ENCODE data around the gene UTS2R.
A peak's percentile ranks its signal among the peaks of the same experiment; 100 is the strongest.

UTS2R gene

DNA sequence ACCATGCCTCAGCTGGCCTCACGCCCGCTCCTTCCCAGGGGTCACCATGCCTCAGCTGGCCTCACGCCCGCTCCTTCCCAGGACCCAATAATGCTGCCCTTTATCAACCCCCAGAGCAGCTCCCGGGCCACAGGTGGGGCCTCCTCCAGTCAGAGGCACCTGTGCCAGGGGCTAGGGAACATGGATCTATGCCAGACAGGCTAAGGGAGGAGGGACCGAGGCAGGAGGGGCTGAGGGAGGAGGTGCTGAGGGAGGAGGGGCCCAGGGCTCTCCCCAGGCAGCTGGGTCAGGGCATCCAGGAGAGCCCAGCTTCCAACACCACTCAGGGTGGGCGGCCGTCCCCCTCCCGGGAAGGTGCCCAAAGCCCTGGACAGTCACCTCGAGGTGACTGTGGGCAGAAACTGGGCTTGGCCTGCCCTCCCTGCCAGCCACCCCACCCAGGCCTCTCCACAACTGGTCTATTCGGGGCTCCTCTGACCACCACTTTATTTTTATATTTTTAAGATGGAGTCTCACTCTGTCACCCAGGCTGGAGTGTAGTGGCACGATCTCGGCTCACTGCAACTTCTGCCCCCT lies 19.4 kb downstream of the UTS2R start:
- DNase-seq = no peak

DNA sequence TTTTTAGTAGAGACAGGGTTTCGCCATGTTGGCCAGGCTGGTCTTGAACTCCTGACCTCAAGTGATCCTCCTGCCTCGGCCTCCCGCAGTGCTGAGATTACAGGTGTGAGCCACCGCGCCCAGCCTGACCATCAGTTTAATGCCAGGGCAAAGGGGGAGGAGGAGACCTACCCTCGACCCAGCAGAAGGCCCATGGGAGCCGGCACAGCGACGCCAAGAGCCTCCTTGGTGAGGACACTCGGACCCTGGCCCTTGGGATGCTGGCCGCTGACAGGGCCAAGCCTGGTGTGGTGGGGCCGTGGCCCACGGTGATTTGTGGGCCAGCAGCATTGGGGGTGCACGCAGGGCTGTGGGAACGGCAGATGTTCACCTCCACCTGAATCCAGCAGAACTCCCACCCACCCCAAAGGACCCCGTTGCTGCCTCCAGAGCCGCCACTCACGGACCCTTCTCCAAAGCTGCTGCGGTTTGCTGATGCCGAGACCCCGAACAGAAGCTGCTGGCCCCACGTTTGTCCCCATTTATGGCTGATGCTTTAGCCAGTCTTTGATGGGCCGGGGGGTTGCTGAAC lies 20.0 kb downstream of the UTS2R start:
- no peak for DNase-seq

DNA sequence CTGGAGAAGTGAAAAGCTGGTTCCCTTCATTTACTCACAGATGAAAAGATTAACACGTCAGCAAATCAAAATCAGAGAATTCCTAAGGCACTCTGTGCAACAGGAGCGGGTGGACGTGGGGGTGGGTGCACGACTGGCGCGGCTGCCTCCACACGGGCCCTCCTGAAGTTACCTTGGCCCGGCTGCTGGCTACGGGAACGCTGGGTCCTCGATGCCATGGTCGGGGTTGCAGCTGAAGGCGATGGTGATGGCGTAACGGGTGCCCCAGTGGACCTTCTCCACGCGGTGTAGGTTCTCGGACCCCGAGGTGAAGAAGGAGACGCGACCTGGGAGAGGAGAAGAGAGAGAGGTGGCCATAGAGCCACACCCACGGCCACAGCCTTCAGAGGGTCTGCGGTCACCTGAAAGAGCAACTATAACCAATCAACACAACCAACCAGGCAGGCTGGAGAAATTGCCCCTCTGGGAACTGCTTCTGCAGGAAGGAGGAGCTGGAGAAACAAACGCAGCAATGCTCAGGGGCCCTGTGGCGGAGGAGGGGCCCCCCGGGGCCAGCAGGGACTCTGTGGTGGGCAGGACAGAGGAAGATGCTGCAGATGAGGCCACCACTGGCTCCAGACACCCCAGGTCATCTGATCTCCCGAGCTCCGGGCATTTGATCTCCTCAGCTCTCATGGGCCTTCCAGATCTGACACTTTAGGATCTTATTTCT lies 20.8 kb downstream of the UTS2R start:
- DNase-seq = no peak

DNA sequence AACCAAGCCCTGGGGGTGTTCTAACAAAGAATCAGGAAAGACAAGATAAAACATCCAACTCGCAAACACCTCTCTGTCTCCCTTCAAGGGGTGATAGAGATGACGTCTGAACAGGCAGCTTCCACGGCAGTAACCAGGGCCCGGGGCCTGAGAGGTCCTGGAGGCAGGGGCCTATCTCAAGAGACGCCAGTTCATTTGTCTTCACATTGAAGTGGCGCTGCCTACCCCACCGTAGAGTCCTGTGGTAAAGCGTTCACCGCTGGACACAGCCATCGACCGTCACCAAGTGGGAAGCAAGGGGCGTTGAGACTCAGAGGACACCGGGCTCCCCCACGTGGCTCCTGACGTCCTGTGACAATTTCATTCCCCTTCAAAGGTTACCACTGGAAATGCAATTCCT lies 21.4 kb downstream of the UTS2R start:
- no peak for DNase-seq

DNA sequence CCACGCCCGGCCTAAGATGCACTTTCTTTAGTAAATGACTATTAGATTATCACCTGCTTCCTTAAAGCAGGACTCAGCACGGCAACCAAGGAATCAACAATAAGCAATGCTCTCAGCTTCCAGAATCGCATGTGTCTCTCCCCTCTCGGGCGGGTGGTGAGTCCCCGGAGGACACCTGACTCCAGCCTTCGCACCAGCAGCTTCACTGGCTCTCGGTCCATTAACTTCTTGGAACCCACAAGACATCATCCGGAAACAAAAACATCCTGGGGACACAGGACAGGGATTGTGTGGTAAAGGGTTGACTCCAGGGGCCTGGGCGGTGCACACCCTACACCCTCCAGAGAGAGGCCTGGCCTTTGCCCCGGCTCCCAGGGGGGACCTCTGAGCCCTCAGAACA lies 22.7 kb downstream of the UTS2R start:
- no peak for DNase-seq

DNA sequence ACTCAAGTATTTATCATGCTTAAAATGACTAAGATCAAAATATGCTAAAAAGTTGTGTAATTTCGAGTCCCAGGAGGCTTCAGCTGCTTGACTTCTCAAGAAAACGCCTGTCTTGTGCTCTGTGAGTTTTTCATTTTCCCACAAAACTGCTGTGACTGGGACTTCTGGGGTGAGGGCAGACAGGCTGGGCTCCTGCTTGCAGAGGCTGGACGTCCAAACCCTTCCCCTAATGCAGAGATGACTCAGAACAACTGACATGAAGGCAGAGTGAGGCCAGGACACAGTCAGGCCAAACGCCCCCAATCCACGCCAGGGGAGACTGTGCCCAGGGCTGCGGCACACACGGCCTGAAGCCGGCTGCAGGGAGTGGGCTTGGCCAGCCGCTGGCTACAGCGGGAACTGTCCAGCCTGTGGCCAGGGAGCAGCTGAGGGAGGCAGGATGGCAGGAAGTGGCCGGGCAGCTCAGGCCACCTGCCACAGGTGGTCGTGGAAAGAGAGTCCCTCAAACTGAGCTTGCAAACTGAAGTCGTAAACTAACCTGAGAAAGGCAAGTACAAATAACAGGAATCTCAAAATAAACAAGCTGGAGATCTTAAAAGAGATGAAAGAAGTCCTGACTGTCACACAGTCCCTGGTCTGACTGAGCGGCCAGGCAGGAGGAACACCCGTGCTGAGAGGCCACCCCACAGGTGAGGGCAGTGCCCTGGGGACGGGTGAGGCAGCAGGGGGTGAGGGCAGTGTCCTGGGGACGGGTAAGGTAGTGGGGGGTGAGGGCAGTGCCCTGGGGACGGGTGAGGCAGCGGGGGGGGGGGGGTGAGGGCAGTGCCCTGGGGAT lies 25.3 kb downstream of the UTS2R start:
- no peak for DNase-seq

DNA sequence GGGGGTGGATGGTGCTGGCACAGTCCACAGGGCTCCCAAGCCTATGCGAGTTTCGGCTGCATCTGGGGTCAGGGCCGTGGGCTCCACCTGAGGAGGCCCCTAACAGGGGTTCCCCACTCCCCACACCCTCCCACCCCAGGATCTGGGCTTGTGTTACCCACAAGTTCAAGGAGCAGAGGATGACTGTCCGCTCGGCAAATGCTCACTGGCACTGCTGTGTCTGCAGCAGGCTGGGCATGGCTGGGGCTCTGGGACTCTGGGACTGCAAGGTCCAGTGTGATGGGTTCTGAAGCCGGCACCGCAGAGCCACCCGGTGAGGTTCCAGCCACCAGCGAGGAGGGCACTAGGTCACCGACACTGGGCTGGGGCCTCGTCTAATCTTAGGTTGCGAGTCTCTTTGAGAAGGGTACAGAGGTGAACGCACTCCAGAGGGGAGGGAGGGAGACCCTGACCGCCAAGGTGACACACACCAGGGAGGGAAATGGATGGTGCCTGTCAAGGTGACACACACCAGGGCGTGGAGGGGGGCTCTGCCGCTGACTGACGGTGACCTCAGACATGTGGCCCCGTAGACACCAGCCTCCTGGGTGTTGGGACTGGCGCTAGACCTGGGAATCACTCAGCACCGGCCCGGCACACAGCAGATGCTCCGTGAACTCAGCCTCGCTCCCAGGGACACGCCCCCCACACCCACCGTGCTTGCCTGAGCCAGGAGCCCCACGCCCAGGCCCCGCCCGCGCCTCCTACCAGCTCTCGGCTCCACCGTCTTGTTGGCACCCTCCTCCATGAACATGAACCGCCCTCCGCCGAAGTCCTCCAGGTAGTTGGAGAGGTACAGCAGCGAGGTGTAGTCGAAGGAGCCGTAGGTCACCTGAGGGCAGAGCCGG lies 26.1 kb downstream of the UTS2R start:
- no peak for DNase-seq

DNA sequence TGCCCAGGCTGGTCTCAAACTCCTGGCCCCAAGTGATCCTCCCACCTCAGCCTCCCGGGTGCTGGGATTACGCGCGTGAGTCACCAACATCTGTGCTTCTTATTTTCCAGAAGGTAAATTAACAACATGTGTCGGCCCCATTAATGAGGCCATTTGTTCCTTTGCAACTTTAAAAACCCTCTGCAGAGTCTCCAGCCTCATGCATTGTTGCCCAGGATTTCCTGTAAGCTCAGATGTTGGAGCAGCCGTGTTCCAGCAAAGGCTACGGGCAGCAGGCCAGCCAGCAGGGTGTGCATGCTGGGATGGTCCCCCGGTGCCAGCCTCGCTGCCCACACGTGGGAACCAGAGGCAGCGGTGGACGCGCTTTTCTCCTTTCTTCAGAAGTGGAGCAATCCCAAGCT lies 27.5 kb downstream of the UTS2R start:
- no peak for DNase-seq

DNA sequence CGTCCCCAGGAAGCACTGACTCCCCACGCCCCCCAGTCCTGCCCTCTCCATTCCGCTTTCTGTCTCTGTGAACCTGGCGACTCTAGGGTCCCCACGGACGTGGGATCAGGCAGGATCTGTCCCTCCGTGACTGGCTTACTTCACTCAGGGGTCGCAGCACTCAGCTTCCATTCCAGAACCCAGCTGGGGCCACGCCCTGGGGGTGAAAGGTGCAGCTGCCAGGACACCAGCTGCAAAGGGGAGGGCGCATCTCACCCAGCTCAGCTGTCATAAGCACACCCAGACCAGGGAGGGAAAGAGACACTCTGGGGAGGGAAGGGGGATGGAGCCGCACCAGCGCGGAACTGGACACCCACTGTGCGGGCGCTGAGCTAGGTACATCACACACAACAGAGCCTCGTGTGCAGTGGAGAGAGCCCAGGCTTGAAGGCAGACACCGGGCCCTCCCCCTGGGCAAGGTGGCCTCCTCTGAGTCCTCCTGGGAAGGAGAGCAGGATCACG lies 28.1 kb downstream of the UTS2R start:
- DNase-seq = no peak

DNA sequence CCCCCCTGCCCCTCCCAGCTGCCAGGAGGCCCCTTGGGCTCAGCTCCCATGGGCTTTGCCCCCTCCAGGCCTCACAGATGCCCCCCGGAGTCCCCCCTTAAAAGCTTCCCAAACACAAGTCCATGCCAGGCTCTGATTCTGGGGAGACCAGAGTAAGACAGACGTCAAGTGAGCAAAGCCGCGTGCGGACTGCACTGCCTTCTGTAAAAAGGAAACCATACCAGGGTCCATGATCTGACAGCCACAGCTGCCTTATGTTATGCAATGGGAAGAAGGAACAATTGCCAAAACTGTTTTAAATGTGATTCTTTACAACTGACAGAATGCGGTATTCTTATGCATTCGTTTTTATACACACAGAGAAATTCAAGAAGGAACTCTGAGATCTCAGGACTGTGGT lies 28.6 kb downstream of the UTS2R start:
- no peak for DNase-seq

DNA sequence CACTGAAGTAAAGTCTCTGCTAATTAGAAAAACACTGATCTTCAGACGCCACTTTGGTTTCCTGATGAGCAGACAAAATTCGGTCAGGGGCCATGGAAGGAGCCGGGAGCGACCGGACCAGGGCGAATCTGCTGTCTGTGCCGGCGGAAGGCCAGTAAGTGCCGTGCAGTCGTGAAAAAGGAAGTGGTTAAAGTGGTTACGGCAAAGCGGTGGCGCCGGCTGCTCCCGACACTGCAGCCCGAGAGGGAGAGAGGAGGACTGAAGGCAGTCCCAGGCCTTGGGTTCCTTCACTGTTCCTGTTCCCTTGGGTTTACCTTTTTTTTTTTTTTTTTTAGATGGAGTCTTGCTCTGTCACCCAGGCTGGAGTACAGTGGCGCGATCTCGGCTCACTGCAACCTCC lies 29.3 kb downstream of the UTS2R start:
- peak; percentile 39 for DNase-seq

DNA sequence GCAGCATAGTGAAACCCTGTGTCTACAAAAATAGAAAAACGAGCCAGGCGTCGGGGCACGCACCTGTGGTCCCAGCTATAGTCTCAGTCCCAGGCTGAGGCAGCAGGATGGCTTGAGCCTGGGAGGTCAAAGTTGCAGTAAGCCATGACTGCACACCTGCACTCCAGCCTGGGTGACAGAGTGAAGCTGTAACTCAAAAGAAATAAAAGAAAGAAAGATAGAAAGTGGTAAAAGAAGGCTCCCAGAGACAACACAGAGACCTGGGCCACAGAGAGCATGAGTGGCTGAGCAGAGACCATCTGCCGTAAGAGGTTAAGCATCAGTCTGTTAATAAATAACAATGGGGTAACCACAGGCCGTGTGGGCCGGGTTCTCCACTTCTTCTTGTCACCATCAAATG lies 31.3 kb downstream of the UTS2R start:
- DNase-seq = no peak

DNA sequence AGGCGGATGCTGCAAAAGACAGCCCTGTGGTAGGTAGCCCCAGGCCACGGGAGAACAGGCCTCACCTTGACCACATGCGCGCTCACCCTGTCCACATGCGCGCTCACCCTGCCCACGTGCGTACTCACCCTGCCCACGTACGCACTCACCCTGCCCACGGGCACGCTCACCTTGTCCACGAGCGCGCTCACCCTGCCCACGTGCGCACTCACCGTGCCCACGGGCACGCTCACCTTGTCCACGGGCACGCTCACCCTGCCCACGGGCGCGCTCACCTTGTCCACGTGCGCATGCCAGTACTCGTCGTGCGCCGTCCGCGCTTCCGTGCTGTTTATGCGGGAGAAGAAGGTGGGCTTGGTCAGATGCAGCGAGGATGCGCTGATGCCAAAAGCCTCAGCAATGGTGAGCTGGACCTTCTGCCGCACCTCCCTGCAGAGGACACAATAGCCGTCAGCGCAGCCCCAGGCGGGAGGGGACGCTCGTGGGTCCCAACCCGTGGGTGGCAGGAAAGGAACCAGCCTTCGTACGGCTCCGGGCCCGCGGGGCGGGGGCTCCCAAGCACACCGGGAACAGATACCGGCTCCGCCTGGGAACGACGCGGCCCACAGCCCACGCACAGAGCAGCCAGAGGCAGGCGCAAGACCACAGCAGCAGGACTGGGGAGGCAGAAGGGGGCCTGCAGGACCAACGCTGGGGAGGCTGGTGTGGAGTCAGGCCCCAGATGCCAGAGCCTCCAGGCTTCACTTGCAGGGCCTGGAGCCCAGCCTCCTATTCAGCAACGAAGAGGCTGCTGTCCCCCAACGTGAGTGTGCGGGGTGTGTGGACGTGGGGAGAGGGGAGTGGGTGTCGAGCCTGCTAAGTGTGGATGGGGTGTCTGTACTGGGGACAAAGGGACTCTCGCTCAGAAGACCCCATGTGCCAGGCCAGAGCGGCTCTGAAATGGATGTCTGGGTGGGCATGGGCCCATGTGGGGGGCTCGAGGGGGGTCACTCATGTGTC lies 32.4 kb downstream of the UTS2R start:
- no peak for DNase-seq

DNA sequence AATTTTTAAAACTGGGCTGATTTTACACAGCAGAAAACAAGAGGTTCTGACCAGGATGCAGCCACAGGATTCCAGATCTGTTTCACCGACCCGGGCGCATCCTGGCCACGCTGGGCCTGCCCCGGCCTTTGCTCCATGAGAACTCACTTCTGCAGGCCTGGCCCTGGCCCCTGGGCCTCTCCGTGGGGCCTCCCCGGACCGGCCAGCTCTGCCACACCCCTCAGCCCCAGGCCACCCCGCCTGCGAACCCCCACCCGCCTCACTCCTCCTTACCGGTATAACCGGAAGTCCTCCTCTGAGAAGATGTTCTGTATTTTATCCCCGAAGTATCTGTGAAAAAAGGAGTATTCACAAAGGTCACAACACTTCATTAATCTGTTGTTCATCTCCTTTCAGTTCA lies 33.5 kb downstream of the UTS2R start:
- no peak for DNase-seq

DNA sequence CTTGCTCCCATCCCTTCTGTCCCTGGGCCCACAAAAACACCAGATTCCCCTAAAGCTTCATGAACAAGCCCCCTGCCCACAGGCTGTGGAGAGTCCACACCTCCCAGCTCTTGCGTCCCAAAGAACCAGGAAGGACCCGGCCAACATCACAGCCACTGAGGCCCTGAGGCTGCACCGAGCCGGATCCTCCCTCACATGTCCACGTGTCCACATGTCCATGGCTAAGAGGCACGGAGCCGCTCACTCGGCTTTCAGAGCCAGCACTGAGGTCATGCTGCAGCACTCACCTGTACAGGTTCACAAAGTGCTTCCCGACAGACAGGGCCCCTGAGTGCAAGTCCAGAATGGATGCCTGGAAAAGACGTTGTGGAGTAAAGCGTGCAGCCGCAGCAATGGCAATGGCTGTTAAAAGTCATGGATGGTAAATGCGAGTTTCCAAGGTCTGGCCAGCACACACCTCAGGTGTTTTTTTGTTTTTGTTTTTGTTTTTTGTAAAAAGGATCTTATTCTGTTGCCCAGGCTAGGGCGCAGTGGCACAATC lies 34.6 kb downstream of the UTS2R start:
- DNase-seq = no peak

DNA sequence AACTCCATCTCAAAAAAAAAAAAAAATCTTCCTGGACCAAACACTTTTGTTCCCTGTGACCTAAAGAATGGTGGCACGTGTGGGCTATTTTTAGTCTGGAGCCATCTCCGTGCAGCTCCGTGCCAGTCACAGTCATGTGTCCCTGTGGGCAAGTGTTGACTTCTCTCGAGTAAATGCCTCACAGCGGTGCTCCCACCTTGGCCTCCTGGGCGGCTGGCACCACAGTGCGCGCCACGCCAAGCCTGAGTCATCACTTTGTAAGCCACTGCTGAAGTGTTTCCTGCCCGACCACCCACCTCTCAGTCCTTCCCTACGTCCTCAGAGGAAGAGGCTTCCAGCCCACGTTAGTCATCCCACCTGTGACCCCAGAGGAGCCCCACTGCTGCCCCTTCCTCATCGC lies 35.7 kb downstream of the UTS2R start:
- DNase-seq = no peak

DNA sequence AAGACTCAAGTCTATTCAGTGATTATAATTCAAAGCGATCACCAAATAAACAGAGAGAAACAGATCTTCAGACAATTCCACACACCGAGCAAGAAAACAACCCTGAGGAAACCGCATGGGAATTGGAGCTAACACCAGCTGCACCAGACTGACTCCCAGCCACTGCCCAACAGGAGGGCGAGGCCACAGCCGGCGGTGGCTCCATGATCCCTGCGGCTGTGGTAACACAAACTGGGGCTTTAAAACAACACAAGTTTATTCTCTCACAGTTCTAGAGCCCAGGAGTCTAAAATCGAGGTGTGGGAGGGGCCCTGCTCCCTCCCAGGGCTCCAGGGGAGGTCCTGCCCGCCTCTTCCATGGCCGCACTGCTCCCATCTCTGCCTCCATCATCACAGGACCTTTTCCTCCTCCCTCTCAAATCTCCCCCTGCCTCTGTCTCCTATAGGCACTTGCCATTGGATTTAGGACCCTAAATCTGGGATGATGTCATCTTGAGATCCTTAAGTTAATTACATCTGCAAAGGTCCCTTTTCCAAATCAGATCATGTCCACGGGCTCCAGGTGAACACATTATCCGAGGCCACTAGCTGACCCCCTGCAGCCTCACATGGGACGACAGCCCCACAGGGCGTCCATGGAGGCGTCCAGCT lies 36.8 kb downstream of the UTS2R start:
- no peak for DNase-seq

DNA sequence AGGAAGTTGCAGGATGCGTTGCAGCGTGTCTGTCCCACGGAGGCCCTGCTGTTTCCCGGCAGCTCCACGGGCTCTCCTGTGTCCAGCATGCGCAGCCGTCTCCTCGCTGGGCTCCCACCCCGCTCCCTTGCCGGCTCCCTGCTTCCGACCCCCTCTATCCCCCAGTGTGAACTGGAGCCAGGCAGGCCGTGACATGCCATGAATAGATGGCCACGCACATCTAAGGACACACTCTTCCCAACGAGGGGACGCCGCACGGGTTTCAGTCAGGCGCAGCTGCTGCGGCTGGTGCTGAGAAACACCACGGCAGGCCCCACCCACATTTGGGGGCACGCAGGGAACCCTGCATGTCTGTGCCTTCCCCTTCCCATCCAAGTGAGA lies 37.4 kb downstream of the UTS2R start:
- DNase-seq = no peak

DNA sequence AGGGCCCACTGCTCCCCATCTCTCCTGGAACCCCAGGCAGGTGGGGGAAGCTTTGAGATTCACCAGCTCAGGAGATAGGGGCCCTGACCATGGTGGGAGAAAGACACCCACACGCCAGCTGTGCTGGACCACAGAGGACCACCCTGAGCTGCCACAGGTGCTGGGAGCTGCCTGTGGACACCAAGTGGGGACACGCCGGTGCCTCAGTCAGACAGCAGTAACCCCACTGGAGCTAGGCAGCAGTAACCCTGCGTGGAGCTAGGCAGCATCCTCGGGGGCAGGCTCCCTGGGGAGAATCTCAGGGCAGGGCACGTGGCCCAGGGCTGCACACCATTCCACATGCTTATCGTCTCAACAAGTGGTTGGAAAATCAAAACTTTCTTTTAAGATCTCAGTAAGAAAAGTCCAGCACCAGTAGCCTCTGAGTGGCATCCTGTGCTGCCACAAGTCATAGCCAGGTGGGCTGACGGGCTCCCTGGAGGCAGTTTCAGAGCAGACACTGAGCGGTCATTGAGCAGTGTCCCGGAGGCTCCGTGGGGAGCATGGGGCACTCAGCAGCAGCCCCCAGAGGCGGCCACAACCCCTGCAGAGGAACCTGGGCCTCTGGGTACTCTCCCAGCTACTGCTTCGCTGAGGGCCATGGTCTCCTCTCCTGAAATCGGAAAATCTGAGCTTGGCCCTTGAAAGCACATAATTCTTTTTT lies 38.6 kb downstream of the UTS2R start:
- no peak for DNase-seq

Measured in central memory CD4-positive, alpha-beta T cell (primary cell).